Liver (tissue), 9 donors: ENCODE data around the gene GPRC5B. TPM values are rescaled to one million over a fixed set of nuclear protein-coding genes. Genes with fewer than 3 reads are reported as not detected.

ENCODE experiments used
- DNase-seq: peaks from one replicate; pipeline ENCODE4 v3.0.0-alpha.2; 2017; ENCODE audit warnings: low spot score
- H3K27ac ChIP-seq, 2 donors: one replicate each; pipeline ENCODE4 v1.7.0; 2013; ENCODE audit warnings: inconsistent platforms in 2 of 2, low read length in 2 of 2, control low read depth in 1 of 2, low read depth in 1 of 2, mild to moderate bottlenecking in 1 of 2
- H3K27me3 ChIP-seq, 4 donors: one replicate each; pipeline versions ENCODE4 v1.6.1 to v1.7.0; 2013; ENCODE audit warnings: low read length in 3 of 4, inconsistent platforms in 1 of 4, mild to moderate bottlenecking in 1 of 4, moderate library complexity in 1 of 4; ENCODE audit not compliant: control insufficient read depth in 4 of 4, insufficient read depth in 4 of 4
- H3K36me3 ChIP-seq, 4 donors: one replicate each; pipeline versions ENCODE4 v1.6.1 to v1.7.0; 2013; ENCODE audit warnings: low read length in 3 of 4, mild to moderate bottlenecking in 3 of 4, low read depth in 1 of 4, moderate library complexity in 1 of 4; ENCODE audit not compliant: control insufficient read depth in 4 of 4, insufficient read depth in 3 of 4
- H3K4me1 ChIP-seq, 4 donors: one replicate each; pipeline versions ENCODE4 v1.6.1 to v1.7.0; 2013; ENCODE audit warnings: low read length in 3 of 4, mild to moderate bottlenecking in 3 of 4, moderate library complexity in 1 of 4; ENCODE audit not compliant: control insufficient read depth in 4 of 4, insufficient read depth in 4 of 4
- H3K4me3 ChIP-seq, 3 donors: one replicate each; pipeline versions ENCODE4 v1.6.1 to v1.7.0; 2013; ENCODE audit warnings: low read length in 3 of 3, control low read depth in 1 of 3, low read depth in 1 of 3, mild to moderate bottlenecking in 1 of 3
- H3K9ac ChIP-seq, 2 donors: one replicate each; pipeline ENCODE4 v1.7.0; 2013; ENCODE audit warnings: low read length in 2 of 2, mild to moderate bottlenecking in 2 of 2, moderate library complexity in 2 of 2, control low read depth in 1 of 2, low read depth in 1 of 2
- H3K9me3 ChIP-seq, 4 donors: one replicate each; pipeline versions ENCODE4 v1.6.1 to v1.7.0; 2013; ENCODE audit warnings: low read length in 3 of 4; ENCODE audit not compliant: control insufficient read depth in 4 of 4
- ATF3 ChIP-seq: IDR thresholded peaks from 2 replicates; pipeline ENCODE4 v1.6.1; 2016; ENCODE audit warnings: antibody characterized with exemption
- EGR1 ChIP-seq, 2 donors: IDR thresholded peaks; 2 replicates each; pipeline ENCODE4 v1.6.1; 2016 to 2018; ENCODE audit warnings: antibody characterized with exemption in 2 of 2, low read depth in 2 of 2
- FOXA1 ChIP-seq: IDR thresholded peaks from 2 replicates; pipeline ENCODE4 v1.6.1; 2016; ENCODE audit warnings: antibody characterized with exemption
- FOXA2 ChIP-seq: IDR thresholded peaks from 2 replicates; pipeline ENCODE4 v1.6.1; 2016; ENCODE audit warnings: antibody characterized with exemption
- GABPA ChIP-seq, 2 donors: IDR thresholded peaks in 1 of 2; conservative IDR thresholded peaks in 1 of 2; 2 replicates each; pipeline ENCODE4 v1.6.1; 2016; ENCODE audit warnings: antibody characterized with exemption in 2 of 2, mild to moderate bottlenecking in 1 of 2, moderate library complexity in 1 of 2
- HNF4A ChIP-seq, 2 donors: conservative IDR thresholded peaks; 2 replicates each; pipeline ENCODE4 v1.6.1; 2016; ENCODE audit warnings: antibody characterized with exemption in 2 of 2, mild to moderate bottlenecking in 2 of 2
- JUND ChIP-seq, 2 donors: IDR thresholded peaks; 2 replicates each; pipeline ENCODE4 v1.6.1; 2016; ENCODE audit warnings: antibody characterized with exemption in 2 of 2
- MAX ChIP-seq: IDR thresholded peaks from 2 replicates; pipeline ENCODE4 v1.6.1; 2016; ENCODE audit warnings: antibody characterized with exemption
- NR2F2 ChIP-seq: IDR thresholded peaks from 2 replicates; pipeline ENCODE4 v1.6.1; 2016; ENCODE audit warnings: antibody characterized with exemption
- RAD21 ChIP-seq, 2 donors: IDR thresholded peaks; 2 replicates each; pipeline ENCODE4 v1.6.1; 2016; ENCODE audit warnings: antibody characterized with exemption in 2 of 2, mild to moderate bottlenecking in 2 of 2
- REST ChIP-seq: IDR thresholded peaks from 2 replicates; pipeline ENCODE4 v1.6.1; 2016; ENCODE audit warnings: antibody characterized with exemption, mild to moderate bottlenecking
- RXRA ChIP-seq, 2 donors: IDR thresholded peaks; 2 replicates each; pipeline ENCODE4 v1.6.1; 2017 to 2018; ENCODE audit warnings: antibody characterized with exemption in 2 of 2, mild to moderate bottlenecking in 1 of 2
- SP1 ChIP-seq: IDR thresholded peaks from 2 replicates; pipeline ENCODE4 v1.6.1; 2018; ENCODE audit warnings: antibody characterized with exemption, mild to moderate bottlenecking
- TAF1 ChIP-seq: conservative IDR thresholded peaks from 2 replicates; pipeline ENCODE4 v1.6.1; 2016; ENCODE audit warnings: antibody characterized with exemption, mild to moderate bottlenecking
- YY1 ChIP-seq: IDR thresholded peaks from 2 replicates; pipeline ENCODE4 v1.6.1; 2016; ENCODE audit warnings: antibody characterized with exemption, mild to moderate bottlenecking
- ZBTB33 ChIP-seq: IDR thresholded peaks from 2 replicates; pipeline ENCODE4 v1.6.1; 2016; ENCODE audit warnings: antibody characterized with exemption
- WGBS: extraction: QIAGEN DNeasy Blood & Tissue Kit; methylation state at CpG from one replicate; pipeline ENCODE4 v1.1.7; 2013; 5-methylcytosine and 5-hydroxymethylcytosine counted together
- polyA plus RNA-seq, 2 donors: library from polyadenylated mRNA; stranded (reverse) in 1 of 2; unstranded in 1 of 2; fragments of 200-250 nt in 1 of 2; fragments of >200 nt in 1 of 2; fragmentation: Nextera tagmentation in 1 of 2; extraction: Ambion mirVana in 1 of 2; gene quantifications; one replicate each; pipeline versions ENCODE4 v1.2.1 to v1.2.3, GENCODE V29; 2013 to 2015
- total RNA-seq, 2 donors: library from RNA; depleted of rRNA; stranded (reverse); fragments of >200 nt; gene quantifications; one replicate each; pipeline ENCODE4 v1.2.3, GENCODE V29; 2014
- donor health status: healthy.
- donor health status: healthy.
- donor health status: healthy.
- donor health status: healthy.
- donor health status: healthy.

The GPRC5B gene
- total and polyA plus RNA-seq, 4 donors, result 1.5 to 4.7 (median 2.7) TPM

GRCh38 chr16:19833176-19833575 is 51.5 kb downstream of the GPRC5B start (continued):
- TF ChIP-seq REST (no peak), YY1 (no peak)

- no peak for TF ChIP-seq GABPA (IDR thresholded peaks at IDR 0.05 in 1 of 2, conservative IDR thresholded peaks at IDR 0.05 in 1 of 2)
- TF ChIP-seq HNF4A (conservative IDR thresholded peaks at IDR 0.05), result no peak
- no peak for TF ChIP-seq EGR1 (IDR thresholded peaks at IDR 0.05; ENCODE audit: low read depth in 2 of 2)
- no peak for TF ChIP-seq RXRA (IDR thresholded peaks at IDR 0.05)
- no peak for TF ChIP-seq REST
- TF ChIP-seq JUND (IDR thresholded peaks at IDR 0.05), result no peak
- TF ChIP-seq FOXA2, result no peak
- TF ChIP-seq FOXA1, result no peak
- TF ChIP-seq RAD21 (IDR thresholded peaks at IDR 0.05), result no peak
- no peak for TF ChIP-seq TAF1
- TF ChIP-seq ZBTB33, result no peak
- no peak for TF ChIP-seq SP1
- TF ChIP-seq ATF3, result no peak
- TF ChIP-seq NR2F2, result no peak
- no peak for TF ChIP-seq MAX
- H3K36me3 ChIP-seq, result no peaks in the 10 kb centered on the region
- no peak for DNase-seq
- no peak overlapping the region for H3K4me3 ChIP-seq
- 90% methylated on average over 6 of the region's 6 CpGs for WGBS
- H3K9ac ChIP-seq, result no peak overlapping the region
- no peak overlapping the region for H3K27ac ChIP-seq
- no peaks in the 10 kb centered on the region for H3K9me3 ChIP-seq
- peaks cover 0 to 10% (median 3%) of the 10 kb centered on the region in 4 donors for H3K4me1 ChIP-seq
- no peaks in the 10 kb centered on the region for H3K27me3 ChIP-seq
Observed at GRCh38 chr16:19831678-19832077, 53.0 kb downstream of the GPRC5B start.
